ENCODE data around the gene BRD3.
A peak's percentile ranks its signal among the peaks of the same experiment; 100 is the strongest.

Gene BRD3

DNA sequence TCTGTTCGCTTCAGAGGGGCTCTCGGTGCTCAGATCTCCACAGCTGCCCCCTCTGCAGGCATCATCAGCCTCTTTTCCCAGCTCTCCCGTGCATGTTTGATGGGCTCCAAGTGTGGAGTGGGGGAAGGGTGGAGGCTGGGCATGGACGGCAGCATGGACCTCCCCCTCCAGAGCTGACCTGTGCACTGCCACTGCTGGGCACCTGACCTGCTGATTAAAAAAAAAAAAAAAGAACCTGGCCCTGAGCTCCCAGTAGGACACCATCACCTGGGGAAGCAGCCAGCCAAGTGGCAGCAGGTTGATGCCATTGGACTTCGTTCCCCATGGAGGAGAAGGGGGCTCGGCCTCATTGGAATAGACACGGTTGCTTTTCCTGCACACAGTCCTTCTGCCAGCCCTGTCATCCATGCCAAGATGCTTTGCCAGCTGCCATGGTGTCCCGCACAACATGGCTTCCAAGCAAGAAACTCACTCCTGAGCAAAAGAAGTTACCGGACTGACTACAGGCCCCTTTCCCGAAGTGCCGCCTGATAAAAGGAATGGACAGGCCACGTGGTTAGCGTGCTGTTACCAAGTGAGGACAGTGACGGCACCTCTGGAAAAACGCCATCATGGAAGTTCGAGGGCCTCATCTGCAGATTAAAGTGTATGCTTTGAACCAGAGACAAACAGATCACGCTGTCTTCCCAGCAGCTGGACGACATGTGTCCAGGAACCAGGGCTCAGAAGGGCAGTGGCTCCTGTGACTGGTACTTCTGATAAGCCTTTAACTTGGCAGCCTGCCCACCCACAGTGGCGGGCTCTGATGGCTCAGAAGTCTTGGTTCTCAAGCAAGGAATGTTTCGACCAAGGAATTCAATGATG is 57.3 kb downstream of the BRD3 start:
- DNase-seq = no peak

DNA sequence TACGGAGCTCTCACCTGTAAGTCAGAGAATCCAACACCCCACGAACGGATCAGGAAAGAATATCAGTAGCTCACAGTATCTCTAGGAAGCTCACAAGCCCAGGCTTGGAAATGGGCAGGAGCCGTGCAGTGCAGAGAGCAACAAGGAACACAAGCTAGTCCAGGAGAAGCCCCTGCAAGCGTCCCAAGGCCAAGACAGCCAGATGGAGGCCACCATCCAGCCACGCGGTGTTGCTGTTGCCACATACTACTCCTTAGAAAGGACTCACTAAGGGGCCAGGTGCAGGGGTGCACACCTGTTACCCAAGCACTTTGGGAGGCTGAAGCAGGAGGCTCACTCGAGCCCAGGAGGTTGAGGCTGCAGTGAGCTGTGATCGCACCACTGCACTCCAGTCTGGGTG is 60.3 kb downstream of the BRD3 start:
- no peak for DNase-seq

DNA sequence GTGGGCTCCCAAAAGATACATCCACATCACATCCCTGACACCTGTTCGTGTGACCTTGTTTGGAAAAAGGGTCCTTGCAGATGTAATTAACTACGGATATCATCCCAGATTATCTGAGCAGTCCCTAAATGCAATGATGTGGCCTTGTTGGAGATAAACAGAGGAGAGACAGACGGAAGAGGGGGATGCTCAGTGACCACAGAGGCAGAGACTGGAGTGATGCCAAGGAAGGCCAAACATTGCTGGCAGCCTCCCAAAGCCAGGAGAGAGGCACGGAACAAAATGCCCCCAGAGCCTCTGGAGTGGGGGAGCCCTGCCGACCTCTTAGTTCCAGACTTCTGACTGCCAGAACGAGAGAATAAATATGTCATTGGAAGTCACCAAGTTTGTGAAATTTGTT is 60.7 kb downstream of the BRD3 start:
- no peak for DNase-seq

DNA sequence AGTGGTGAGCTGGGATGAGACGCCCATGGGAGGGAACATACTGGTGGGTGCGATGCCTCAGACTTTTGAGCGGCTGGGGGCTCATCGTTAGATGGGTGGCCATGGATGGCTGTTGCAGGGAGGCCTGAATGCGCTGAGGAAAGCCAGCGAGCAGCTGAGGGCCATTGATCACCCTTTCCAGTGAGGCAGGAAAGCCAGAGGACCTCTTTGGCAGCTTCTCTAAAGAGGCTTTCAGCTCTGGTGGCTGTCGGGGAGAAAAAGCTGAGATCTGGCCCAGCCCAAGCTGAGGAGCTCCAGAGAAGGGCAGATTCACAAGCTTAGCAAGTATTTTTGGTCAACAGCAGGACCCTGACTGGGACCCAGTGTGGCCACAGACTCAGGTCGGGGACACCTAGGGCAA is 62.4 kb downstream of the BRD3 start:
- no peak for DNase-seq

DNA sequence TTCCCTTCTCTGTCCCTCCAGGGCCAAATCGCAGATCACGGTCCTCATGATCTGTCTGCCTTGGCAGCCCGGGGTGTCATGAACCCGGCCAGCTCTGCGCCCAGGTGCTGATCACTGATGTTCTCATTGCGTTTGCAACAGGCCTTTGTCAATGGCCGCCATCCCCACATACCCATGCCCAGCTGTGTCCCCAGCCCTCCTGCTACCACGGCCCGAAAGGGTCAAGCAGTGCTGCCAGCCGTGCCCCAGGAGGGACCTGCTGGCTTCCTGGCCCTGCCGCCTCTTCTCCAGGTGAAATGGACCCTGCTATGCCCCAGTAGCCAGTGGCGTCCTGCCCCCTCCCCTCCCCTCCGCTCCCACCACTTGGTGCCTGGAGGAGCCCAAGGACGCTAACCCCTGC is 62.9 kb downstream of the BRD3 start:
- no peak for DNase-seq

DNA sequence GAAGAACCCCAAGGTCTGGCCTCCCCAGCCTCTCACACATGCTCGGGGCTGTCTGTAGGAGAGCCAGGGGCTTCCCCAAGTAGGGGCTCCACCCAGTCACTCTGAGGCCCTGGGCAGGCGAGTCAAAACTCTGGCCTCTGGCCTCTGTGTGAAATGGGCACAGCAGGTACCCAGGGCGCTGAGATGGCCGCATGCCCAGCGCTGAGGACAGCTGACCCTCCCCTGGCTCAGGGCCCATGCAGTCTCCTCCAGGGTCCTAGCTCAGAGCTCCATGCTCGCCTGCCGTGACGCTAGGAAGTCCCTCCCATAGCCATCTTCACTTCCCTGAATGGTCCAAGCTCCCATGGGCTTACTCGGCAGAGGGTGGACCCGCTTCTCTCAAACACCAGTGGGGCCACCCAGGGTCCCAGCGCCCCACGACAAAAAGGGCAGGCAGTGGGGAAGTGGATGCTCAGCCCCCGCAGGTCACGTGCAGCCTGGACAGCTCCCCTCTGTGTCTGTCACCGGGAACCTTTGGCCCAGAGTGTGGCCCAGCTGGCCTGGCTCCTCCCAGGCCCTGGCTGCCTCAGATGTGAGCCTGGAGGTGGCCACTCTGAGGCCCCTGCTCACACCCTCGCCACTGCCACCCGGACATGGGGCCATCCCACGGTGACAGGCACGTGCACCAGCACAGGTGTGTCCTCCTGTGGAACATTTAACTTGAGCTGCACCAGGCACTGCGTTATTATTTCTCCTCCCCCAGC is 63.5 kb downstream of the BRD3 start:
- no peak for DNase-seq

DNA sequence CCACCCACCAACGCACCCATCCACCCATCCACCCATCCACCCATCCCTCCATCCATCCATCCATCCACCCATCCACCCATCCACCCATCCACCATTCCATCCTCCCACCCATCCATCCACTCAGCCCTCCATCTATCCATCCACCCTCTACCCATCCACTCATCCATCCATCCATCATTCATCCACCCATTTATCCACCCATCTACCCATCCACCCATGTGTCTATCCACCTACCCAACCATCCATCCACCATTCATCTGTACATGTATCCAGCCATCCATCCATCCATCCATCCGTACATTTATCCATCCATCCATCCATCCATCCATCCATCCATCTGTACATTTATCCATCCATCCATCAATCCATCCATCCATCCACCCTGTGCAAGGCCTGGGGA is 64.6 kb downstream of the BRD3 start:
- DNase-seq = no peak

DNA sequence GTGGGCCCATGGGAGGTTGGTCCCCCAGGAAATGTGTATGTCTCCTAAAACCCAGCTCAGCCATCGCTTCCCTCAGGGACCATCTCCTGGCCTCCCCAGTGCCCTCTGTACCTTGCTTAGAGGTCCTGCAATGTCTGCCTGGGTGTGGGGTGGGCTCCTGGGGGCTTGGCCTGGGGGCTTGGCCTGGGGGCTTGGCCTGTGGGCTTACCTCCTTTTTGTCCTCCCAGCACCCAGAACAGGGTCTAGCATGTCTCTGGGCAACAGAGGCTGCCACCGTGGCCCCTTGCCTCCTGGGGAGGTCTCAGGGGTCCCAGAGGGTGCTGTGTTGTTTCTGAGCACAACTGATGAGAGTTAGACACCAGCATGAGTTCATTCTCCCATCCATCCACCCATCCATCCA is 65.0 kb downstream of the BRD3 start:
- no peak for DNase-seq

DNA sequence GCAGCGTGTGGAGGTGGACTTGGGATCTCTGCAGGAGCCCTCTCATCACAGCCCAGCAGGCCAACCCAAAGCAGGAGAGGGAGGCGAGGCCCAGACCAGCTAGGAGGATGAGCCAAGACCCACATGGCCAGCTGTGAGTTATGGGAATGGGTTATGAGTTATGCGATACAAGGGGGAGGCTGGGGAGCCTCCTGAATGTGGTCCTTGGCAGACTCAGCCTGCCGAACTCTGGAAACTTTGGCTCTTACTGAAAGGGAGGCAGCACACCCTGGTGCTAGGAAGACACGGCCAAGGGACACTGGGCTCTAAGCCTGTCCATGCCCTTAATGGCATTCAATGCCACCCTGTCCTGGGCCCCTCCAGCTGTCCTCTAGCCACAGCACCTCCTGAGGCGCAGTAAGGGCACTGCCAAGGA is 68.0 kb downstream of the BRD3 start:
- DNase-seq = no peak

DNA sequence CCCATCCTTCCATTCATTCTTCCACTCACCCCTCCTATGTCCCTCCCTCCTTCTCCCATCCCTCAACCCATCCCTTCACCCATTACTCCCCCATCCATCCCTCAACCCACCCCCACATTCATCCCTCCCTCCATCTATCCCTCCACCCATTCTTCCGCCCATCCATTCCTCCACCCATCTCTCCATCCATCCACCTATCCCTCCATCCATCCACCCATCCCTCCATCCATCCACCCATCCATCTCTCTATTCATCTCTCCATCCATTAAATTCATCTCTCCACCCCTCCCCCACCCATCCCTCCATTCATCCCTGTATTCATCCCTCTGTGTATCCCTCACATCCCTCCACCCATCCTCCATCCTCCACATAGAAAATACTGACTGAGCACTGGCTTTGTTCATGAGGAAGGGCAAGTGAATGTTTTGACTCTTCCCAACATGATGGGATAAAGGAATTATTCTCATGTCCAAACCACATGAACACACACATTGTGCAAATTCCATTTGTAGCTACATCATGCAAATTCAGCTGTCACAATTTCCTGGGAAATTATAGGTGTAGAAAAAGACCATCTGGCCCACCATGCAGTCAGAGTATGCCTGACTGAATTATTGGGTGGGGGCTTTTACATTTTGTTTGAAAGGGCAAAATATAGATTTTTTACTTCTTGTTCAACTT is 68.8 kb downstream of the BRD3 start:
- DNase-seq = no peak

DNA sequence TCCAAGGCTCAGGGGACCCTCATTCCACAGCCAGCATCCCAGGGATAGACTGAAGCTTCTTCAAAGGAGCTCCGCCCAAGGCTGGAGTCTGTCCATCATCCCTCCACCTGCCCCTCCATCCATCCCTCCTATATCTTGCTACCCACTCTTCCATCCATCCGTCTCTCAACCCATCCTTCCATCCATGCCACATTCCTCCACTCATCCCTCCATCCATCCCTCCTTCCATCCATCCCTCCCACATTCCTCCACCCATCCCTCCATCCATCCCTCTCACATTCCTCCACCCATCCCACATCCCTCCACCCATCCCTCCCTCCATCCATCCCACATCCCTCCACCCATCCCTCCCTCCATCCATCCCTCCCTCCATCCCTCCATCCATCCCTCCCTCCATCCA is 70.2 kb downstream of the BRD3 start:
- DNase-seq = no peak

DNA sequence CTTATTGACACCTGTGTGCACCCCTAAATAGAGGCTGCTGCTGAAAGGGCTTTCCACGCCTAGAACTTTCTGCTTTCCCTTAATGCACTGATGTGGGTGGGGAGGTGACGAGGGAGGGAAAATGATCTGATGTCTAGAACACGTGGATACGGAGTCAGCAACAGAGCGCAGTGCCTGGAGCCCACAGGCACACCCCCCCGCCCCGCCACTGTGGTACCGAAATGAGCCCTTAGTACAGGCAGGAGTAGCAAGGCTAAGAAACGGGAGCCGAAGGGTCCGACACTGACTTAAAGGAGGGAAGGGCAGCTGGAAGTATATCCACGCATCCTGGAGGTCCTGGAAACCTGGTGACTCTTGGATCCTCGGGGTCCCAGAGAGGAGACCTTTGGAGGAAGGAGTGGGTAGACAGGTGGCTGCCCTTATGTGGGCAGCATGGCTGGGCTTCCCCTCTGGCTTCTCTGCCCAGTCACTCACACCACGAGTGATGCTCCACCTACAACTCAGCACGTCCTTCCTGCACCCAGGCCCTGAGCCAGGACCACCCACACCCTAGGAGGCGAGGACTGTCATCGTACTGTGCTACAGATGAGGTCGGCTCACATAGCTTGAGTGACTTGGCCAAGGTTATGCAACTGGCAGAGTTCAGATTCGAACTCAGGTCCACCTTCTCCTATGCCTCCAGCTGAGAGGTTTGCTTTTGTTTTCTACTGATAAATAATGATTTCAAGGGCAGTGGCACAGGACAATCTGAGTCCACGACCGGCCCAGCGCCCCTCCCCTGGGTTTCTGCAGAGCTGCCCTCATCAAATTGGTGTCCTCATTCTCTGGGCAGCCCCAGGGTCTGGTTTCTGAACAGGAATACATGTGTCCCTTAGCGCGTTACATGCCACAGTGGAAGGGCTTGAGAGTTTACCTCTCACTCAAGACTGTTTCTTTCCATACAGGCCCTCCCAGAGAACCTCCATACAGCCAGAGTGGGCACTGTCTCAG is 71.0 kb downstream of the BRD3 start:
- no peak for DNase-seq

DNA sequence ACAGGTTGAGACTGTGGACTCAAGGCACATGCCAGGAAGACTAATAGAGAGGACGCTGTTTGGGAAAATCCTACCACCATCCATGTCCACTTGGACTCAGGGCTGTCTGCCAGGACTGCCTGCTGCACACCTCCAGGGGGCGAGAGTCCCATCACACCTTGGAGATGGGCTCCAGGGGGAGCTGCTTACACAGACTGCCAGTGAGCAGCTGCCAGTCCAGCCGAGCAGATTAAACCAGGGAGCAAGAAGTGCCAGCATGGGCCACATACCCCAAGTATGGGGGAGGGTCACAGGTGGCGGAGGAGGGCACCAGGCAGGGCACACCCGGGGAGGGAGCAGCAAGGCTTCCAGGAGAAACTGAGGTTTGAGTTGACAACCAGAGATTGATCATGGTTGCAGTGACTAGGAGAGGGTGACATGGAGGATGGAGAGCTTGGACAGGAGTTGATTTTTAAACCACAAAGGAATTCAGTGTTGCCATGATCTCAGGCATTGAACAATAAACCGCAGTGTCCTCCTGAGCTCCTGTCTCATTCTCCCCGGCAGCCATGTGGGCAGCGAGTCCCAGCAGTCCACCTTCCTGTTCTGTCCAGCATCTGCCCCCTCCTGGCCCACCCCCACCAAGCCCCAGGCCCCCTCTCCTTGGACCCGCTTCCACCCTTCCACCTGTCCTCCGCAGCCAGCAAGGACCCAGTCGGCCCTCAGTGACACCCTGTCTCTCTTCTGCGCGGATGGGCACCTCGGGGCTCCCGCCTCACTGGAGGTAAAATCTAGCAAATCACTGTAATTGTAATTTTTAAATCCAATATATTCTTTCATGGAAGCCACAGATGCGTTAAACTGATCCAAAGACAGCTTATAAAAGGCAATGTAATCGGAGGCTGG is 72.6 kb downstream of the BRD3 start:
- DNase-seq = no peak

DNA sequence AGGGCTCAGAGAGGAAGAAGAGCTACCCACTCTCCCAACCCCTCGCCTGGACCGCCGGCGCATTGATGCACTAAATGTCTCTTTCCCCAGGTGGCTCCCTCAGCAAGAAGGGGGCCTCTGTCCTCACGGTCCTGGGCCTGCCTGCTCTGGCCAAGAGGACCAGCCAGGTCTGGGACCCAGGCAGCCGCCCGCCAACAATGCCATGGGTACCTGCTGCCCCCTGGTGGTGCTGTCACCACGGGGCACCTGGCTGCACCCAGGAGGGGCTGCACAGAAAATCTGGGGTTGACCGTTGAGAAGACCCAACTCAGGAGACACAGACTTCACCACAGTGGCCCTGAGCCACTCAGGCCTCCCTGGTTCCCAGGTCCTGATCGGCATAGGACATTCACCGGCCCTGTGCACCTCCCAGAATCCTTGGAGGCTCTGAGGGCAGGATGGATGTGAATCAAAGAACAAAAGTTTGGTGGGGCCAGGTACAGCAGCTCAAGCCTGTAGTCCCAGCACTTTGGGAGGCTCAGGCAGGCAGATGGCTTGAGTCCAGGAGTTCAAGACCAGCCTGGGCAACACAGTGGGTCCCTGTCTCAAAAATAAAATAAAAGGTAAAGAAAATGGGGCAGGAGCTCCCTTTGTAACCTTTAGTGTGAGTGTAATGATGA is 73.3 kb downstream of the BRD3 start:
- peak; percentile 9 for DNase-seq

DNA sequence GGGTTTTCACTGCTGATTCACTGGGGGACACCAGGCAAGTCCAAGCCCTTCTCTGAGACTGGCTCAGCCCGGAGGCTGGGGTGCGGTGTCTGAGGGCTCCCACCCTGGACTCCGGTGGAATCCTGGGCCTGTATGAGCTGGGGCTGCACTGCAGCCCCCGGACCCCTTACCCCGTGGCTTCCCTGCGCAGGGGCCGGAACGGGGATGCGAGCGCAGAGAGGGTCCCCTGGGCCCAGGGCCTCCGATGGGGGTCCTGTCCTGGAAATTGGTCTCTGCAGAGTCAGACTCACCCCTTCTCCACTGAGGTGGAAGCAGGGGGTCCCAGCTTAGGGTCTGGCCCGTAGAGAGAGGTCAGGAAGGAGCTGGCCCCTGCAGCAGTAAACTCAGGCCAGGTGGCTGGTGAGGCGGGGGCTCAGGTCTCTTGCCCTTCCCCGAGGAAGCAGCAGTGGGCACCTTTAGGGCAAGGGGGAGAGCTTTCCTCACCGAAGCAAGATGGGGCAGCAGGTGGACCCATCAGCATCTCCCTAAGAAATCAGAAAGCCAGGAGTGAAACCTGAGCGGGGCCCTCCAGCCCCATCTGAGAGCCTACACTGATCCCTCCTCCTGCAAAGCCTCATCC is 74.1 kb downstream of the BRD3 start:
- DNase-seq = no peak

DNA sequence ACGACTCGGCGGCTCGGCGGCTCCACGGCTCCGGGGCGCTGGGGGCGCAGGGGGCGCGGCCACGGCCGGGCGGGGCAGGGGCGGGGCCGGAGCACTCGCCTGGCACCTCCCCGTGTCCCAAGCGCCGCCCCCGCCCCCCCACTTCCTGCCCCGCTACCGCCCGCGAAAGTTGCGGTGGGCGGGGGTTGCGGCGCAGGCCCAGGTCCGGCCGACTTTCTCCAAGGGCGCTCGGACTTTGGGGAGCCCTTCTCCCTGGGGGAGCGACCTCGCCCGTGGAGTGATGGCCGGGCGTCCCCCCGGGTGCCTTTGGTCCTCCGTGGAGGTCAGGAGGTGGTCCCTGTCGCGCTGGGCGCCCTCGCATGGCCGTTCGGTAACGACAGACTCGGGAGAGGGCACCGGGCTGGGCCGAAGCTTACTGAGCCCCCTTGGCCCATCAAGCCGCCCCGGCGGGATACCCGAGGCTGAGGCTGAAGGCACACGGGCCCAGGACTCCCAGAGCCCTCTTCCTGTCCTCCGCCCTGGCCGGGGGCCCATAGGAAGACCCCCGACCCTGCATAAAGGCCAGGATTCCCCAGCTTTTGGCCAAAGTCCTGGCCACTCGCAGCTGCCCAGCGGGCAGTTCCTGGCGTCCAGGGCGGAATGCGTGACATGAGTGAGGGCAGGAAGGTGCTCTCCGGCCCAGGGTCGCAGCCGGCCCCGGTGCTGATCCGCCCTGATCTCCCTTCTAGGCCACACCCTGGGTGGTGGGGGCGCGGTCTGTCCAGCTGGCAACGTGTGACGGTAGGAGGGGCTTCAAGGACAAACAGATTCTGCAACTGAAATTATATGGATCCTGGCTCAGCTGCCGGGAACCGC is 74.8 kb downstream of the BRD3 start:
- DNase-seq = peak; percentile 66

DNA sequence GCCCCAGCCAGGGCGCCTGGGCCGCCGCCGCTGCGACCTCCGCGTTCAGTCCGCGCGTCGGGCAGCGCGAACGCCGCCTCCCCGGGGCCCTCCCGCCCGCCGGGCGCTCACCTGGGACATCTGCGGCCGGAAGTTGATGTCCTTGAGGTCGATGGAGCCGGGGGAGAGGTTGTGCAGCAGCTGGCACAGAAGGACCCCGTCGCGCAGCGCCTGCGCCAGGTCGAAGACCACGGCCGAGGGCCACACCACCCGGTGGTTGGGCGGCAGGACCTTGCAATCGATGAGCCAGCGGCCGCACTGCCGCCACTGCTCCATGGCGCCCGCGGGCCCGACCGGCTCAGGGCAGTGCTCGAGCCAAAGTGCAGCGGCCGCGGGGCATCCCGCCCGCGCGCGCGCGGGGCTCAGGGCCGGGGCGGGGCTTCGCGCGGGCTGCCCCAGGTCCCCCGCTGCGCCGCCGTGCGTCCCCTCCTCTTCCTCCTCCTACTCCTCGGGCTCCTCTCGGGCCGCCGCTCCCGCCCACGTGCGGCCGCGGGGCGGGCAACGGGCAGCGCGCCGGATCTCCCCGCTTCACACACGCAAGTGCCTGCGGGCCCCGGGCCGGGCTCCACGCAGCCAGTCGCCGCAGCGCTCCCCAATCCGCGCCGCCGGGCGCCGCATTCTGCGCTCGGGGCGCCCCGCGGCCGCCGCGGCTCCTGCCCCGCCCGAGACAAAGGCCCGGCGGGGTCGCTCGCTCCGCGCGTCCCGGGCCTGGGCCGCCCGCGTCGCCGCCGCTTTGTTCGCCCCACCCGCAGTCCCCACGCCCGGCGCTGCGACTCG is 75.7 kb downstream of the BRD3 start, which contains the start of gene VAV2:
VAV2 (minus strand) TSS at position 361 of the 816 bp plus-strand sequence; CDS start at position 315, 46 bp downstream.
- peak; percentile 39 for DNase-seq

DNA sequence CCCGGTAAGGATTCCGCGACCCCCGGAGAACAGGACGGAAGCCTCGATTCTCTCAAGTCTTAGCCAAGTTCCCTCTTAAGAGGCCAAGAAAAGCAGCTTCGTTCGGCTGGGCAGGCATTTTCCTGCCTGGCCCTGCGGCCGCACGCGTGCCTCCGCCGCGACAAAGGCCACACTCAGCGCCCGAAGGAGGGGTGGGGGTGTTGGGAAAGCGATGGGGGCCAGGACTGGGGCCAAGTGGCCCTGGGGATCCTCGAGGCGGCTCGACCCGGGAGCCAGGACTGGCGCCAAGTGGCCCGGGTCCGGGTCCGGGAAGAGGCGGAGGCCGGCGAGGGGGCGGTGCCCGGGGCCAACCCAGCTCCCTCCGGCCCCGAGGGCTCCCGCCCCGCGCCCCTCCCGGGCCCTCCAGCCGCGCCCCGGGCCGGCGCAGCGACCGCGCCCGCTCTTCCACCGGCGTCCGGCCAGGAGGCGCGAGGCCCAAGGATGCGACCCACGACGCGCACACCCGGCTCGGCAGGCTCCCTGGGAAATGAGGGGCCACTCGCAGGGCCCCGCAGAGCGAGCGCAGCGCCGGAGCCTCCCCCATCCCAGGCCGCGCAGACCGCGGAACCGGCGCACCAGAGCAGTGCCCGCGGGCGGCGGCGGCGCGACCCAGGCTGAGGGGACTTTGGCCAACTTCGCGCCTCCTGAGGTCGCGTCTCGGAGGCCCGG is 76.5 kb downstream of the BRD3 start:
- DNase-seq = no peak
